Large intestine (tissue), 3 donors: Measurements from ENCODE around the gene GSTM2. TPM values are rescaled to one million over a fixed set of nuclear protein-coding genes. Genes with fewer than 3 reads are reported as not detected.
"Not testable (repeated sequence)": the region's sequence is repeated elsewhere in the genome, so short reads cannot be mapped to it uniquely, and the experiment has no call there.

Experiments used
- DNase-seq, 2 donors: peaks; one replicate each; pipeline versions ENCODE4 v3.0.0 to v3.0.0-alpha.2; 2013
- H3K27ac ChIP-seq: one replicate; pipeline ENCODE4 v1.5.1; 2013; ENCODE audit warnings: low read length
- H3K27me3 ChIP-seq: 2 replicates; pipeline ENCODE4 v1.6.1; 2013; ENCODE audit warnings: low read length; ENCODE audit not compliant: control insufficient read depth, insufficient read depth
- H3K36me3 ChIP-seq: 2 replicates; pipeline ENCODE4 v1.6.1; 2013; ENCODE audit warnings: low read length; ENCODE audit not compliant: control insufficient read depth, insufficient read depth
- H3K4me1 ChIP-seq: one replicate; pipeline ENCODE4 v1.6.1; 2013; ENCODE audit warnings: low read length; ENCODE audit not compliant: control insufficient read depth, insufficient read depth
- H3K4me3 ChIP-seq: one replicate; pipeline ENCODE4 v1.5.1; 2013; ENCODE audit warnings: low read length
- H3K9me3 ChIP-seq: one replicate; pipeline ENCODE4 v1.6.1; 2013; ENCODE audit warnings: mild to moderate bottlenecking, low read depth, low read length, moderate library complexity; ENCODE audit not compliant: control insufficient read depth
- WGBS: methylation state at CpG from one replicate; pipeline ENCODE4 v1.1.5; 2013; ENCODE audit warnings: low lambda C conversion rate; ENCODE audit not compliant: insufficient coverage; 5-methylcytosine and 5-hydroxymethylcytosine counted together
- polyA plus RNA-seq: library from polyadenylated mRNA; unstranded; fragments of 120-200 nt; gene quantifications from one replicate; pipeline ENCODE4 v1.2.1, GENCODE V29; 2013

The GSTM2 gene
- polyA plus RNA-seq, 1 donor = 197 TPM

GRCh38 chr1:109684777-109685176, 16.9 kb downstream of the GSTM2 start:
- not testable (repeated sequence) for DNase-seq, H3K9me3 ChIP-seq, H3K27me3 ChIP-seq, H3K27ac ChIP-seq, H3K4me3 ChIP-seq, H3K4me1 ChIP-seq, H3K36me3 ChIP-seq
- WGBS = no CpG with 5 or more reads among the region's 6 CpGs

- not testable (repeated sequence) for DNase-seq, H3K4me1 ChIP-seq, H3K27me3 ChIP-seq, H3K36me3 ChIP-seq, H3K4me3 ChIP-seq, H3K9me3 ChIP-seq, H3K27ac ChIP-seq
- WGBS = no CpG with 5 or more reads among the region's 1 CpG
These were observed 17.5 kb downstream of the GSTM2 start for GRCh38 chr1:109685399-109685798.

GRCh38 chr1:109685890-109686289, 18.0 kb downstream of the GSTM2 start:
- H3K27ac ChIP-seq, DNase-seq, H3K27me3 ChIP-seq, H3K36me3 ChIP-seq, H3K9me3 ChIP-seq, H3K4me3 ChIP-seq, H3K4me1 ChIP-seq: not testable (repeated sequence)
- WGBS = no CpG with 5 or more reads among the region's 4 CpGs

GRCh38 chr1:109687109-109687508, 19.3 kb downstream of the GSTM2 start:
- not testable (repeated sequence) for H3K27ac ChIP-seq, H3K36me3 ChIP-seq, H3K27me3 ChIP-seq, H3K4me3 ChIP-seq, DNase-seq, H3K9me3 ChIP-seq, H3K4me1 ChIP-seq
- no CpG with 5 or more reads among the region's 11 CpGs for WGBS

GRCh38 chr1:109687641-109688499, 20.0 kb downstream of the GSTM2 start, which contains the start of gene GSTM1:
Gene GSTM1 (plus strand): TSS chr1:109687817. CDS start chr1:109687874, 57 bp downstream.
- H3K27ac ChIP-seq = no peak within 1 kb of the TSS
- H3K9me3 ChIP-seq = no peaks in the 10 kb centered on the region
- H3K36me3 ChIP-seq = no peaks in the 10 kb centered on the region
- WGBS = no CpG with 5 or more reads among the region's 46 CpGs
- peak in 1 of 2 donors; percentile 79 for DNase-seq
- no peaks in the 10 kb centered on the region for H3K27me3 ChIP-seq
- H3K4me3 ChIP-seq = no peak within 1 kb of the TSS
- no peaks in the 10 kb centered on the region for H3K4me1 ChIP-seq

- Histone ChIP-seq H3K9me3 (no peaks in the 10 kb centered on the region), H3K27me3 (no peaks in the 10 kb centered on the region), H3K27ac (no peak overlapping the region), H3K4me1 (no peaks in the 10 kb centered on the region), H3K4me3 (no peak overlapping the region), H3K36me3 (no peaks in the 10 kb centered on the region)
- no peak for DNase-seq
- WGBS = no CpG with 5 or more reads among the region's 6 CpGs
These were observed 22.1 kb downstream of the GSTM2 start for GRCh38 chr1:109689844-109690405.

- Histone ChIP-seq H3K36me3 (no peaks in the 10 kb centered on the region), H3K4me3 (no peak overlapping the region), H3K27ac (no peak overlapping the region), H3K4me1 (no peaks in the 10 kb centered on the region), H3K27me3 (no peaks in the 10 kb centered on the region), H3K9me3 (no peaks in the 10 kb centered on the region)
- WGBS = no CpG with 5 or more reads among the region's 6 CpGs
- no peak for DNase-seq
These were observed 23.9 kb downstream of the GSTM2 start for GRCh38 chr1:109691759-109692158.

- H3K27me3 ChIP-seq, DNase-seq, H3K9me3 ChIP-seq, H3K4me1 ChIP-seq, H3K4me3 ChIP-seq, H3K36me3 ChIP-seq, H3K27ac ChIP-seq: not testable (repeated sequence)
- WGBS = no CpG with 5 or more reads among the region's 5 CpGs
These were observed 26.5 kb downstream of the GSTM2 start for GRCh38 chr1:109694400-109694799.

- not testable (repeated sequence) for H3K4me1 ChIP-seq, H3K4me3 ChIP-seq, H3K27me3 ChIP-seq, H3K27ac ChIP-seq, H3K9me3 ChIP-seq, DNase-seq, H3K36me3 ChIP-seq
- WGBS = no CpG with 5 or more reads among the region's 3 CpGs
These were observed 27.3 kb downstream of the GSTM2 start for GRCh38 chr1:109695138-109695537.

- Histone ChIP-seq H3K4me3 (no peak overlapping the region), H3K27me3 (no peaks in the 10 kb centered on the region), H3K27ac (no peak overlapping the region), H3K36me3 (no peaks in the 10 kb centered on the region), H3K9me3 (no peaks in the 10 kb centered on the region), H3K4me1 (no peaks in the 10 kb centered on the region)
- DNase-seq = no peak
- WGBS = no CpG with 5 or more reads among the region's 4 CpGs
These were observed 29.2 kb downstream of the GSTM2 start for GRCh38 chr1:109697066-109697465.

GRCh38 chr1:109697861-109698260, 30.0 kb downstream of the GSTM2 start:
- not testable (repeated sequence) for H3K4me3 ChIP-seq, H3K36me3 ChIP-seq, H3K27me3 ChIP-seq, H3K9me3 ChIP-seq, H3K4me1 ChIP-seq, DNase-seq, H3K27ac ChIP-seq
- no CpG with 5 or more reads among the region's 4 CpGs for WGBS
